ENCODE data around the gene IKZF3. TPM values are rescaled to one million over a fixed set of nuclear protein-coding genes. Genes with fewer than 3 reads are reported as not detected.

The IKZF3 gene
- total and polyA plus RNA-seq, 4 donors: 1.0 to 3.9 (median 2.6) TPM

GRCh38 chr17:39813631-39814030 lies 50.5 kb downstream of the IKZF3 start:
- 55 to 71% methylated on average over 11 of the region's 11 CpGs for WGBS, 2 donors
- H3K9me3 ChIP-seq (ENCODE audit: control insufficient read depth in 4 of 4, insufficient read depth in 3 of 4, low read length in 3 of 4): no peaks in the 10 kb centered on the region
- ATAC-seq (ENCODE audit: insufficient read depth, low FRiP score) (no peak), DNase-seq (peak in 1 of 3 donors; percentile 4)
- no peak overlapping the region for H3K9ac ChIP-seq (ENCODE audit: insufficient read depth in 1 of 2, low read length in 2 of 2)
- H3K4me3 ChIP-seq: no peak overlapping the region
- H3K27me3 ChIP-seq (ENCODE audit: control insufficient read depth in 3 of 3, insufficient read depth in 3 of 3, low read length in 2 of 3): peaks cover 0 to 2% (median 0%) of the 10 kb centered on the region in 3 donors
- no peak overlapping the region for H3K27ac ChIP-seq (ENCODE audit: low read depth in 1 of 2, low read length in 1 of 2)
- peaks cover 0 to 4% (median 0%) of the 10 kb centered on the region in 5 donors for H3K4me1 ChIP-seq (ENCODE audit: control insufficient read depth in 5 of 5, insufficient read depth in 5 of 5, low read length in 5 of 5)
- no peaks in the 10 kb centered on the region for H3K36me3 ChIP-seq (ENCODE audit: control insufficient read depth in 4 of 4, insufficient read depth in 4 of 4, low read length in 4 of 4)
- no peak for TF ChIP-seq CTCF (IDR thresholded peaks at IDR 0.05; ENCODE audit: control extremely low read depth, extremely low read depth)

GRCh38 chr17:39812466-39812865 lies 51.6 kb downstream of the IKZF3 start:
- DNase-seq (peak in 2 of 3 donors; percentile 5 to 26), ATAC-seq (ENCODE audit: insufficient read depth, low FRiP score) (no peak)
- 70 to 71% methylated on average over 6 of the region's 6 CpGs for WGBS, 2 donors
- peaks cover 0 to 4% (median 0%) of the 10 kb centered on the region in 5 donors for H3K4me1 ChIP-seq (ENCODE audit: control insufficient read depth in 5 of 5, insufficient read depth in 5 of 5, low read length in 5 of 5)
- no peak overlapping the region for H3K27ac ChIP-seq (ENCODE audit: low read depth in 1 of 2, low read length in 1 of 2)
- H3K27me3 ChIP-seq (ENCODE audit: control insufficient read depth in 3 of 3, insufficient read depth in 3 of 3, low read length in 2 of 3): no peaks in the 10 kb centered on the region
- no peak for TF ChIP-seq CTCF (IDR thresholded peaks at IDR 0.05; ENCODE audit: control extremely low read depth, extremely low read depth)
- H3K9ac ChIP-seq (ENCODE audit: insufficient read depth in 1 of 2, low read length in 2 of 2): no peak overlapping the region
- H3K36me3 ChIP-seq (ENCODE audit: control insufficient read depth in 4 of 4, insufficient read depth in 4 of 4, low read length in 4 of 4): no peaks in the 10 kb centered on the region
- no peaks in the 10 kb centered on the region for H3K9me3 ChIP-seq (ENCODE audit: control insufficient read depth in 4 of 4, insufficient read depth in 3 of 4, low read length in 3 of 4)
- no peak overlapping the region for H3K4me3 ChIP-seq

GRCh38 chr17:39810939-39811728 lies 53.0 kb downstream of the IKZF3 start:
- ATAC-seq (ENCODE audit: insufficient read depth, low FRiP score) (no peak), DNase-seq (no peak)
- H3K9me3 ChIP-seq (ENCODE audit: control insufficient read depth in 4 of 4, insufficient read depth in 3 of 4, low read length in 3 of 4): no peaks in the 10 kb centered on the region
- no peak for TF ChIP-seq CTCF (IDR thresholded peaks at IDR 0.05; ENCODE audit: control extremely low read depth, extremely low read depth)
- 80 to 81% methylated on average over 4 of the region's 4 CpGs for WGBS, 2 donors
- no peak overlapping the region for H3K27ac ChIP-seq (ENCODE audit: low read depth in 1 of 2, low read length in 1 of 2)
- H3K27me3 ChIP-seq (ENCODE audit: control insufficient read depth in 3 of 3, insufficient read depth in 3 of 3, low read length in 2 of 3): peaks cover 0 to 3% (median 0%) of the 10 kb centered on the region in 3 donors
- no peak overlapping the region for H3K4me3 ChIP-seq
- peaks cover 0 to 4% (median 0%) of the 10 kb centered on the region in 5 donors for H3K4me1 ChIP-seq (ENCODE audit: control insufficient read depth in 5 of 5, insufficient read depth in 5 of 5, low read length in 5 of 5)
- no peak overlapping the region for H3K9ac ChIP-seq (ENCODE audit: insufficient read depth in 1 of 2, low read length in 2 of 2)
- no peaks in the 10 kb centered on the region for H3K36me3 ChIP-seq (ENCODE audit: control insufficient read depth in 4 of 4, insufficient read depth in 4 of 4, low read length in 4 of 4)
